HG03025 (cell line): ENCODE data around the gene FAM83C.
A peak's percentile ranks its signal among the peaks of the same experiment; 100 is the strongest.

ENCODE experiments used
- ATAC-seq: cut with Tn5 transposase; IDR thresholded peaks from one replicate; pipeline ENCODE4 v1.9.1; 2021; ENCODE audit warnings: mild to moderate bottlenecking, moderate library complexity; ENCODE audit not compliant: unreplicated experiment, low FRiP score

The FAM83C gene

DNA sequence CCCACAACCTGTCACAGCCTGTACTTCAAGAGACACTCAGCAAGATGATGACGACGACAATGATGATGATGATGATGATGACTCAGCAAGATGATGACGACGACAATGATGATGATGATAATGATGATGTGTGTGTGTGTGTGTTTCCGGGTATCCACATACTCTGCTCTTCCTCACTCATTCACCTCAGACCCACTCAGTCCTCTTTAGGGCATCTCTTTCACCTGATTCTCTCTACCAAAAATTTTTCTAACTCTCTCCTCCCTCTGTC, 6.5 kb downstream of the FAM83C start:
- ATAC-seq: no peak

DNA sequence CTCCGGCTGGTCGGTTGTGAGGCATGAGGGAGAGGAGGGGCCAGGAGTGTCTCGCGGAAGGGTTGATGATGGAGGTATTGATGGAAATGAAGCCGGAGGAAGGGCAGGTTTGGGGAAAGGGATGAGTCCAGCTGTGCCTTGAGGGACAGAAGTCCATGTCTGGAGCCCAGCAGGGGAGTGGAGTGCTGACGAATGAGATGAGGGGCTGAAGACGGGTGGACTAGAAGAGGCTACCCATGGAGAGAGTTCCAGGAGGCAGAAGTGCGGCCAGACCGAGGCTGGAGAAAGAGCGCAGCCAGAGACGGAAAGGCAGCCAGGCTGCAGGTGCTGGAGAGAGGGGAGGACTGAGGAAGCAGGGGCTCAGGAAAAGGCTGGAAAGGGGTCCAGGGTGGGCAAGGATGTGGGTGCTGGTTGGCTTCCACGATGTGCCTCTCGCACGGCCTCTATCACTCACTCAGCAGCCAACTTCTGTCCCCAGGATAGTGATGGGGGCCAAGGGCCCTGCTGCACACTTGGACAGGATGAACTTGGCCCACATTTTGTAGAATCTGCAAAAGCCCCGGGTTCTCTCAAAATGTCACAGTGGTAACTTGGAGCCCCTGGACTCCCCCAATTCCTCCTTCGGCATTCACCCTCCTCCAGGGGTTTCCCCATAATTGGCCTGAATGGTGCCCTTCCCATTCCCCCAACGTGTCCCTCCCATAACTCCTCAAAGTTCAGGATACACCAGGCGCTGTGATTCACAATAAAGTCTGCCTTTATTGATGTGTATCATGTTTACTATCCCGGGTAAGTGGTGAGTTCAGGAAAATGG, 7.0 kb downstream of the FAM83C start:
- no peak for ATAC-seq

DNA sequence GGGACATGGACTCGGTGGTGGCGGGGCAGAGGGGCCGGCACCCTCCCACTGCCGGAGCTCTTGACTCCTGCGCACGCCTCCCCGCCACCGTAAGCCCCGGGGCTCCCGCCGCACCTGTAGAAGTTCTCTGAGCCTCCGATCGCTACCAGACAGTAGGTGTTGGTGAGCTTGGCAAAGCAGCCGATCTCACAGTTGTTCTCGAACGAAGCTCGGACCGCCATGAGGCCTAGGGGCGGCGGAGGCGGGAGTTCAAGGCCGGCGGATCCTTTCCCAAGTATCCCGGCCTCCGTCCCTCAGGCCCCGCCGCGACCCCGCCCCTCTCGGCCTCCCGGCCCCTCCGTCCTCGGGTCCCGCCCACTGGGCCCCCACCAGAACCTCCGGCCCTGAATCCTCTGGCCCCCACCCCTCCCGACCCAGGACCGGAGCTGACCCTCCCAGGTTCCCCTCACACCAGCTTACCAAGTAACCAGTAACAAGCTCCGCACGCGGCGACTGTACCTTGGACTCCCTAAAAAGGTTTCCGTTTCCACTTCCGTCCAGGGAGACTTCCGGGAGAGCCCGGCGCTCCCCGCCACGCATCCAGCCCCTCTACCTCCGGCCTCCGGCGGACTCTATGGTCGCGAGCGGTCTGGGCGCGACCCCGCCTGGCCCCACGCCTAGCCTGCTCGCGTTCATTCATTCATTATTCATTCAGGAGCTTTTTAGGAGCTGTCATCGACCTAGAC, 7.8 kb downstream of the FAM83C start, which contains the start of gene EIF6:
Gene EIF6, minus strand, starts transcription at position 506 of the 725 bp plus-strand sequence. Its CDS starts 285 bp downstream, at position 221.
- peak; percentile 65 for ATAC-seq

DNA sequence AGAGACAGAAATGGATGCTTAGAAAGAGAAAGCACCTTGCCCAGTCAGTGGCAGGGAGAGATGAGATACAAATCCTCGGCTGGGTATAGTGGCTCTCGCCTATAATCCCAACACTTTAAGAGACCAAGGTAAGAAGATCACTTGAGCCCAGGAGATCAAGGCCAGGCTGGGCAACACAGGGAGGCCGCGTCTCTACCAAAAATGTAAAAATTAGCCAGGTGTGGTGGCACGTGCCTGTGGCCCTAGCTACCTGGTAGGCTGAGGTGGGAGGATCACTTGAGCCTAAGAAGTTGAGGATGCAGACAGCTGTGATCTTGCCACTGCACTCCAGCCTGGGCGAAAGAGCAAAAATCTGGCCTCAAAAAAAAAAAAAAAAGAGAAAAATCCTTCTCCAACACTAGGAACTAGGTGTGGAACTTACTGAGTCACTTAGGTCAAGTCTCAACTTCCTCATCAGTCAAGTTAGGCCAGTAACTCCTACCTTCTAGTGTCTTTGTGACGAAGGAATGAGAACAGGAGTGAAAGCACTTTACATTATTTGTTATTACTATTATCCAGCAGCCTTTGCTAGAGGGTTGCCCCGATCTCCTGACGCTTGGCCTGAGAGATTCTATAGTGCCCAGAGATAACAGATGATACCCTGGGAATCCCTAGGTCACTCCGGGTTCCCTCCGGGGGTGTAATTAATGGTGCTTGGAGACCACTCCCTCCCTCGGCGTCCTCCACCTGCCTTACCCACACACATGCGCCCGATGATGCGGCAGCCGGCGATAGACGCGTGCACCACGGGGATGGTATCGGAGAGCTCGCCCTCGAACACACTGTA, 8.6 kb downstream of the FAM83C start:
- ATAC-seq: no peak

DNA sequence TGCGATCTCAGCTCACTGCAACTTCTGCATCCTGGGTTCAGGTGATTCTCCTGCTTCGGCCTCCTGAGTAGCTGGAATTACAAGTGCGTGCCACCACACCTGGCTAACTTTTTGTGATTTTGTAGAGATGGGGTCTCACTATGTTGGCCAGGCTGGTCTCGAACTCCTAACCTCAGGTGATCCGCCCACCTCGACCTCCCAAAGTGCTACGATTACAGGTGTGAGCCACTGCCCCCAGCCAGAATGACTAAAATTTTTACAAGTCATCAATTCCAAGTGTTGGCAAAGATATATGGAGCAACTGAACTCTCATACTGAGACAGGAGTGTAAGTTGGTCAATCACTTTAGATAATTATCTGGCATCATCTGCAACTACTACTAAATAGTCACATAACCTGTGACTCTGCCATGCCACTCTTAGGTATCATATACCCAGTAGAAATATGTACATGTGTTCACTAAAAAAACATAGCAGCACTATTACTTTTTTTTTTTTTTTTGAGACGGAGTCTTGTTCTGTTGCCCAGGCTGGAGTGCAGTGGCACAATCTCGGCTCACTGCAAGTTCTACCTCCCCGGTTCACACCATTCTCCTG, 10.6 kb downstream of the FAM83C start:
- no peak for ATAC-seq

DNA sequence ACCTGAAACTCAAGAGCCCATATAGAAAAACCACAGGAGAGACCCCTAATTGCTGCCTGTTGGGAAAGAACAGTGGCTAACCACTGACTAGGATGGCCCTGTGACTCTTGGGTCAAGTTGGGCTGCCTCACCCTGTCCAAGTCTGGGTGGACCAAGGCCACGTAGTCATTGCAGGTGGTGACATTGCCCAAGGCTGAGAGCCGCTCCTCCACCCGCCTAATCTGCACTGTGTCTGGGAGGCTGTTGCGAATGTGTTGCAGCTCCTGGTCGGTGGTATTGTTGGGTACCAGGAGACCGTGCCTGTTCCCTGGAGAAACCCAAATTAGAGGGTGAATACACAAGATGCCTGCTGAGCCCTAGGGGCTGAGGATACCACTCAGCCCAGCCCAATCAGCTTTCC, 11.7 kb downstream of the FAM83C start:
- ATAC-seq: no peak

DNA sequence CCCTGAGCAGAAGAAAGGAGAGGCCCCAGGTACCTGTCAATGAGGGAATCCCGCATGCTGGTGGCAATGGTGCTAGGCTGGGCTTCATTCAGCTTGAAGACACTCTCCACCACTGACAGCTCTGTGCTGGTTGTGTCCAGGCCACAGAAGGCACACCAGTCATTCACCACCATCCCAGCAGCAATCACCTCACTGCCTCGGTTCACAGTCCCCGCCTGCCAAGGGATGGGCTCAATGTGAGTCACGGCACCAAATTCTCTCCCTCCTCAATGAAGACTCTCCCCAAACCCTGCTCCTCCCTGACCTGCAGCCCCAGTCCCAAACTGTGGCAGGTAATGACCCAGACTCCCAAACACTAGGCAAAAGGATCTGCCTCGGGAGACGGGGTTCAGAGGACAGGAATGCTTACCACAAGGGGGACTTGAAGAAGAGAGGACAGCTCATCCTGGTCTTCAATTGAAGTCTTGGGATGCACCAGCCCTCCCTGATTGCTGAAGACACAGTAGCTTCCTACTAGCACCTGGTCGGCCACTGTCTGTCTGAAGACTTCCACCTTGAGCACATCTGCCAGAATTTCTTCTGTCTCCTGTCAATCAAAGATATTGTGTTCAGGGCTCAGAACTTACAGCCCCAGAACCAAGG, 12.6 kb downstream of the FAM83C start:
- ATAC-seq: no peak

DNA sequence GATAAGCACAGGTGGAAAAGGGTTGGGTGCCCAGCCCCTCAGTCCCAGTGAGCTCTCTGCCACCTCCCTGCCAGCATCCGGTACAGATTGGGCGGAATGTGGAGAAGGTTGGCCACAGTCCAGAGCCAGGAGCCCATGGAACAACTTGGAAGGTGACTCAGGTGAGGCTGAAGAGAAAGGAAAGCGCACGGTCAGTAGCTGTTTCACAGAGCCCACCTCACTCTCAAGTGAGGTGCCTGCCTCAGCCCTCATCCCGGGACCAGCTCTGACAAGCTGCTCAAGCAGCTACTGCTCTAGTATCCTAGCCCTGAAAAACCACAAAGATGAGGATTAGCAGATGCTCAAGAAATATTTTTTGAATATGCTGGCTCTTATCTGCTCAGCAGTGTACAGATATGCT, 13.2 kb downstream of the FAM83C start:
- no peak for ATAC-seq

DNA sequence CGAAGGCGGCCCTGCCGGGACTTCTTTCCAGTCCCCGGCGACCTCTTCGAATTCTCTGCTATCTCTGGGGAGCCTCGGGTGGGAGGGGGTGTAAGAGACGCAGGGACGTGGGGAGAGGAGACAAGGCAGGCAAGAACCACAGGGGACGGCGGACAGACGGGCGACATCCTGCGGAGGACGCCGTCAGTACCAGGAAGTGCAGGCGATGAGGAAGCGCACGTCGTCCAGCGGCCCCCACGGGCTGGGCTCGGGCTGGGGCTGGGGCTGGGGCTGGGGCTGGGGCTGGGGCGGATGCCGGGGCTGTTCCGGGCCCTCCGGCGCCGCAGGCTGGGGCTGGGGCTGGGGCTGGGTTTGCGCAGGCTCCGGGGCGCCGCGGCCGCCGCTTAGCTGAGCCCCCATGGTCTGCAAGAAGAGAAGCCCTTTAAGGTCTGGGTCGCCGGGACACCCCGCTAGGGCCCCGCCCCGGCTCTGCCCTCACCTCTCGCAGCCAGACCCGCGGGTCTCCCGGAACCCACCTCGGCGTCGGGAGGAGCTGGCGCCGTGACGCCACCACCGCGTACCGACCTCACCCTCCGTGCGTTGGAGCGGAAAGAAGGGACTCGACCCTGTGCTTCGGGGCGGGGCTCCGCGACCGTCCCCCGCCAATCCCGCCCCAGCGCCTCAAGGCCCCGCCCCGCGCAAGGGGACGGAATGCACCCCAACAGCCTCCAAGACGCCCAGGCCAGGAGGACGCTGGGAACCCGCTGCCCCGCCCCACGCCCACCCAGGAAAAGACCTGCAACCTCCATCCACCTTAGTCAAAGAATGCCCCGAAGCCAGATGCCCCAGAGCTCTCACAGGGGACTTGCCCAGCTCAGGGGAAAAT, 14.5 kb downstream of the FAM83C start, which contains the start of gene MMP24OS:
Gene MMP24OS, minus strand, starts transcription at position 592 of the 865 bp plus-strand sequence. Its CDS starts 193 bp downstream, at position 399.
- ATAC-seq: peak; percentile 61

DNA sequence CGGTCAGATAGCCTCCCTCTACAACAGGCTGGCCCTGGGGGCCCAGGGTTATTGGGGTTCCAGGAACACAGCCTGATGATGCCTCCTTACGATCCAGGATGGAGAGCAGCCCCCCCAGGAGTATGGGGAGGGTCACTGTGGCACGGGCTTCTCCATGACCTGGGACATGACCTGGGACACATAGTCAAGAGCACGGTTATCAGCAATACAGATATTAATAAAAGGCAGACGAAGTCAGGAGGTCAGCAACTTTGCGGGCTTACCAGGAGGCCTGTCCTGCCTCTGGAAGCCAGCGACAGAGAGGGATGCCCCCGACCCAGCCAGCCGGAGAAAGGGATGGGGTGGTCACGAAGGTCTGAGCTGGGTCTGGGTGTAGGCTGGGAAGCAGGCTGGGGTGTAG, 15.1 kb downstream of the FAM83C start:
- no peak for ATAC-seq

DNA sequence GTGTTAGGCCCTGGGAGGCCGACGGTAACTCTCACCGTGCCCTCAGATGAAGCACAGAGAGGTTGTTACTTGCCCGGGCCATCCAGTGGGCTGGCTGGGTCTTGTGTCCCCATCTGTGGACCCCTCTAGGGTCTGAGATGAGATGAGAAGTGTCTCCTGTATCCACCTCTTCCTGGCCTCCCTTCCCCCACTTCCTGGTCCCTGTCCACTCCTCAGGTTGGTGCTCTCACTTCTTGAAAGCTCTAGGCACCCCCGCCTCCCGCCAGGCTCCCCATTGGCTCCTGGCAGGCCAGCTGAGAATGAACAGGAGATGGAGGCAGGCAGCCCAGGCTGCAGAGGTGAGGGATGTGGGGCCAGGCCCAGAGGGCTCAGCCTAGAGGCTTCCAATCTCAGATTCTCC, 15.8 kb downstream of the FAM83C start:
- no peak for ATAC-seq

DNA sequence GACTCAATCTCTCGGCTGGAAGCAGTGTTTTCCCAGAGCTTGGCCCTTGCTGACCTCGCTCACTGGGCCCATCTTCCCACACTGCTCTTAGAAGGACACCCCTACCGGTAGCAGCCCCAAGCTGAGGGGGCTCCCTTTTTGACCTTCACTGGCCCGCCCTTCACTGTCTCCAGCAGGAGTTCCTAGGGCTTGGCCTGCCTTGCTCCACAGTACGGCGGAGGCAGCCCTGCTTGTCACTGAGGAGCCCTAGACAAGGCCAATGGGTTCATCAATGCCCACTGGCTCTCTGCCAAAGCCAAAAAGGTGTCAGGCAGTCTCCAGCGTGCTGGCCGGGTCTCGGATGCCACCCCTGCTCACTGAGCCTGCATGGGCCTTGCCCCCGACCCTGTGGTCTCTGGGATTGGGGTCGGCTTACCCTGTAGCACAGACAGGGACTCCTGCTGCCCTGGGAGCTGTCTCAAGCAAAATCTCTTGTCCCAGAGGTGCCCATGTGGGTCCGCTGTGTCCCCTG, 16.4 kb downstream of the FAM83C start:
- ATAC-seq: no peak

DNA sequence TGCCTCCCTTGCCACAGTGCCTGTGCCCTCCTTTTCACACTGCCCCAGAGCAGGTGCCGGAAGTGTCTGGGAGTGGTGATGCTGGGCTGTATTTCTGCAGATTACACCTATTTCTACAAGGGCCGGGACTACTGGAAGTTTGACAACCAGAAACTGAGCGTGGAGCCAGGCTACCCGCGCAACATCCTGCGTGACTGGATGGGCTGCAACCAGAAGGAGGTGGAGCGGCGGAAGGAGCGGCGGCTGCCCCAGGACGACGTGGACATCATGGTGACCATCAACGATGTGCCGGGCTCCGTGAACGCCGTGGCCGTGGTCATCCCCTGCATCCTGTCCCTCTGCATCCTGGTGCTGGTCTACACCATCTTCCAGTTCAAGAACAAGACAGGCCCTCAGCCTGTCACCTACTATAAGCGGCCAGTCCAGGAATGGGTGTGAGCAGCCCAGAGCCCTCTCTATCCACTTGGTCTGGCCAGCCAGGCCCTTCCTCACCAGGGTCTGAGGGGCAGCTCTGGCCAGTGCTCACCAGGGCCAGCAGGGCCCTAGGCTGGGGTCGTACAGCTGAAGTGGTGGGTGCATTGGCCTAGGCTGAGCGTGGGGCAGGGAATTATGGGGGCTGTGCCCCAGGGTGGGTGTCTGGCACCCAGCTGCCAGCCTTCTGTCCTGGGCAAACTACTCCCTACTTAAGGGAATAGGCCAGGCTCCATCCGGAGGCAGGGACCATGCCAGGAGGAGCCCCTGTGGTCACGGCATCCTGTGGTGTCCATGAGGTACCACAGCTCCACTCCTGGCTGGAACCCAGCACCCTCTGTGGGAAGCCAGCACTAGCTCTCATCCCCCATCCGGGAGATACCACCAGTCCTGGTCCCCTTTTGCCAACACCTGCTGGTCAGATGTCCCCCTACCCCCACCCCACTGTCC, 17.8 kb downstream of the FAM83C start:
- ATAC-seq: no peak

DNA sequence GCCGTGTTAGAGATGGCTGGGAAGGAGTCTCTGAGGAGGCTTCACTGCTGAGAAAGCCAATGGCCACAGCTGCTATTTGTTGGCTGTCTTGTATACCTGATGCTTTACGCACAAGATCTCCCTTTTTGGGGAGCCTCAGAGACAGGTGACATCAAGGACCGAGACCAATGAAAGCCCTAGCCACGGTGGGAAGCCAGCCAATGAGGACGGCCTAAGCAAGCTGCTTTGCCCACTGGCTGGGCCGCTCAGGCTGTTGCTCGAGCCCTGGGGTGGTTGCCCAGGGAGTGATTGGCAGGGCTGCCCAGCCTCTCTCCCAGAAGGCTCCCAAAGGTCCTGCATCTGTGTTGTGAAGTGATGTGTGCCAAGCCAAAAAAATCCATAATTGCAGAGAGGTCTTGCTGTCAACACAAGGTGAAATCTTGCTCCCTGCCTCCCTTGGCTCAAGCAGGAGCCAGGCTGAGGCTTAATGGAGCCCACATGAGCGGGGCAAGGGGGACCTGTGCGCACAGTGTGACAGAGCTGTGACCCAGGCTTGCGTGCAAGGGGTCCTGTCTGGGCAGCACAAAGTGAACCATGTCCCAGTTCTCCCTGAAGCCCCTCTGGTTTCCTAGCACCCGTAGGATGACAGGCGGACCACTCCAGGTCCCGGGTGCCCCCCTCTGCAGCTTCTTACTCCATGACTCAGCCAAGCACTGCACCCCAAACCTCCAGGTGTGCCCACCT, 18.6 kb downstream of the FAM83C start:
- ATAC-seq: no peak

DNA sequence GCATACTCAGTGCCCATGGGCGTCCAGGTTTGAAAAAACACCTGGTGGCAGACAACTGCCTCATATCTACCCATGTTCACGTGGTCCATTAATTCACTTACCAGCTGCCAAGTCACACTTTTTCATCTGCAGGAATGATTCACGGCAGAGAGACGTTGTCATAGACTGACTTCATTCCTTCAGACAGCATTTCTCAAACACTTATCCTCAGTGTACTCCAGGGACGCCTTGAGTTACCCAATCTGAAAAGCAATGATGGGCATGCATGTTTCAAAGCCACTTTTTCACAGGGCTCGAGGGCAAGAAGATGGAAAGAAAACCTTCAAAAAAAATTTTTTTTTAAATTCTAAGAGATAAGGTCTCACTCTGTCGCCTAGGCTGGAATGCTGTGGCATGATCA, 20.3 kb downstream of the FAM83C start:
- no peak for ATAC-seq

DNA sequence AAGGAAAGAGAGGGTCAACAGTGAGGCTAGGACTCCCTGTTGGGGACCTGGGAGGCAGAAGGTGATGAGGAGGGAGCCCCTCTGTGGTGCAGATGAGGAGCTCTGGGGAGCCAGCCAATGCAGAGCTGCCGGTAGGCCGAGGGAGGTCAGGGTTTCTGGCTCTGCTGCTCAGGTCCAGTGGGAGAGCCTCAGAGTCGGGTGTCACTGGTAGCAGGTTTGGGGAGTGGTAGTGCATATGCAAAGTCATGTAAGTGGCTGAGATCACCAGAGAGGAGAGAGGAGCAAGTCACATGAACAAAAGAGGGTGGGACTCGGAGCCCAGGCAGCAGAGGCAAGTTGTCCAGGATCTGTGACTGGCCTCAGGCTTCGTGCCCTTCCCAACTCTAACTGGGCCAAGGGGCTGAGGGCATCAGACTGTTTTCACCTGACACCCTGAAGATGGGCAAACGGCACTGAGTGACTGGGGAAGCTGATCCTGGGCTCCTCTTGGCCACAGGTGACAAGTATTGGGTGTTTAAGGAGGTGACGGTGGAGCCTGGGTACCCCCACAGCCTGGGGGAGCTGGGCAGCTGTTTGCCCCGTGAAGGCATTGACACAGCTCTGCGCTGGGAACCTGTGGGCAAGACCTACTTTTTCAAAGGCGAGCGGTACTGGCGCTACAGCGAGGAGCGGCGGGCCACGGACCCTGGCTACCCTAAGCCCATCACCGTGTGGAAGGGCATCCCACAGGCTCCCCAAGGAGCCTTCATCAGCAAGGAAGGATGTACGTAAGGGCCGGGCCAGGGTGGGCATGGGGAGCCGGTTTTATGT, 20.9 kb downstream of the FAM83C start:
- ATAC-seq: no peak
